H1 (cell line): ENCODE measurements around the gene TTC29. TPM values are rescaled to one million over a fixed set of nuclear protein-coding genes. Genes with fewer than 3 reads are reported as not detected.

Experiments used
- CTCF ChIA-PET: fragments of 300-600 bp; sonication (Branson Sonifier 250); formaldehyde crosslinking; loops from one replicate; lab custom pipeline; 2021; ENCODE audit not compliant: partially characterized antibody; lab: Charles Lee
- POLR2A ChIA-PET: fragments of 300-600 bp; sonication (Branson Sonifier 250); formaldehyde crosslinking; loops from one replicate; lab custom pipeline; 2021; ENCODE audit warnings: inconsistent platforms; ENCODE audit not compliant: partially characterized antibody; lab: Charles Lee
- DNase-seq, 2 experiments: peaks; one replicate each; pipeline versions ENCODE4 v3.0.0 to v3.0.0-alpha.2; 2010 to 2022; ENCODE audit warnings: low spot score in 2 of 2, low read depth in 1 of 2, mixed read lengths in 1 of 2
- FAIRE-seq: peaks from 2 replicates; lab custom pipeline; 2011; peaks lifted over from hg19 to GRCh38; lab: Jason Lieb, UNC
- H2AFZ ChIP-seq: 2 replicates; pipeline ENCODE4 v1.8.1; 2012; ENCODE audit warnings: low read length, inconsistent platforms
- H2AK5ac ChIP-seq: 2 replicates; pipeline ENCODE4 v1.6.1; 2013; ENCODE audit warnings: low read depth, low read length
- H2BK120ac ChIP-seq: replicated peaks from 2 replicates; pipeline ENCODE3; 2013; ENCODE audit warnings: low read depth, low read length, inconsistent platforms
- H2BK12ac ChIP-seq: 2 replicates; pipeline ENCODE4 v1.6.1; 2013; ENCODE audit warnings: low read depth, low read length
- H2BK15ac ChIP-seq: 2 replicates; pipeline ENCODE4 v1.6.1; 2013; ENCODE audit warnings: low read length
- H2BK20ac ChIP-seq: 2 replicates; pipeline ENCODE4 v1.6.1; 2013; ENCODE audit warnings: low read length
- H2BK5ac ChIP-seq: 2 replicates; pipeline ENCODE4 v1.6.1; 2013; ENCODE audit warnings: low read depth, low read length
- H3K14ac ChIP-seq: 2 replicates; pipeline ENCODE4 v1.6.1; 2013; ENCODE audit warnings: inconsistent platforms; ENCODE audit not compliant: insufficient read length
- H3K18ac ChIP-seq: 2 replicates; pipeline ENCODE4 v1.6.1; 2013; ENCODE audit warnings: low read length; ENCODE audit errors: extremely low read depth
- H3K23ac ChIP-seq: 2 replicates; pipeline ENCODE4 v1.6.1; 2013; ENCODE audit warnings: inconsistent platforms; ENCODE audit not compliant: insufficient read length
- H3K23me2 ChIP-seq: 2 replicates; pipeline ENCODE4 v1.6.1; 2013; ENCODE audit warnings: low read depth, low read length
- H3K27ac ChIP-seq: 2 replicates; pipeline ENCODE4 v1.6.1; 2011; ENCODE audit warnings: low read depth, low read length, inconsistent platforms
- H3K27me3 ChIP-seq, 4 experiments: replicated peaks in 1 of 4; 1 replicate in 1 of 4; 2 replicates in 3 of 4; pipeline versions ENCODE4 v1.6.1 to v1.8.1; 2011 to 2013; ENCODE audit warnings: low read length in 3 of 4, mild to moderate bottlenecking in 3 of 4, inconsistent platforms in 2 of 4, mixed read lengths in 2 of 4, moderate library complexity in 1 of 4; ENCODE audit not compliant: control insufficient read depth in 3 of 4, insufficient read depth in 3 of 4; ENCODE audit errors: extremely low read depth in 1 of 4
- H3K36me3 ChIP-seq, 4 experiments: 2 replicates each; pipeline versions ENCODE4 v1.6.1 to v1.8.1; 2011 to 2013; ENCODE audit warnings: mild to moderate bottlenecking in 4 of 4, low read length in 3 of 4, moderate library complexity in 2 of 4, control low read depth in 1 of 4, inconsistent platforms in 1 of 4; ENCODE audit not compliant: insufficient read depth in 4 of 4, control insufficient read depth in 2 of 4
- H3K4ac ChIP-seq: replicated peaks from 2 replicates; pipeline ENCODE3; 2013; ENCODE audit warnings: low read length, low read depth, mixed read lengths, inconsistent platforms; ENCODE audit not compliant: insufficient read length
- H3K4me1 ChIP-seq, 4 experiments: replicated peaks in 1 of 4; 1 replicate in 1 of 4; 2 replicates in 3 of 4; pipeline versions ENCODE4 v1.6.1 to v1.8.1; 2011 to 2013; ENCODE audit warnings: low read length in 3 of 4, inconsistent platforms in 2 of 4, mixed read lengths in 1 of 4; ENCODE audit not compliant: insufficient read depth in 4 of 4, control insufficient read depth in 3 of 4
- H3K4me2 ChIP-seq, 2 experiments: 2 replicates each; pipeline versions ENCODE4 v1.6.1 to v1.8.1; 2011 to 2013; ENCODE audit warnings: low read depth in 2 of 2, low read length in 2 of 2, control low read depth in 1 of 2, inconsistent platforms in 1 of 2, mild to moderate bottlenecking in 1 of 2; ENCODE audit not compliant: insufficient read depth in 1 of 2
- H3K4me3 ChIP-seq, 4 experiments: fragments of 200-600, 300-600 bp in 1 of 4; sonication (generic), shearing (Covaris generic), sonication (Bioruptor Twin) in 1 of 4; 2 replicates each; pipeline versions ENCODE4 v1.5.1 to v1.8.1; 2011 to 2016; ENCODE audit warnings: low read length in 4 of 4, low read depth in 3 of 4, control low read depth in 2 of 4, inconsistent platforms in 2 of 4, mild to moderate bottlenecking in 2 of 4, mixed read lengths in 1 of 4, moderate library complexity in 1 of 4; ENCODE audit not compliant: insufficient read depth in 2 of 4; ENCODE audit errors: extremely low read depth in 1 of 4
- H3K56ac ChIP-seq: replicated peaks from 2 replicates; pipeline ENCODE3; 2013; ENCODE audit warnings: low read depth, mild to moderate bottlenecking, mixed read lengths, low read length, inconsistent platforms; ENCODE audit not compliant: insufficient read length
- H3K79me1 ChIP-seq: 2 replicates; pipeline ENCODE4 v1.6.1; 2013; ENCODE audit warnings: low read depth, low read length, control low read depth
- H3K79me2 ChIP-seq, 2 experiments: 2 replicates each; pipeline versions ENCODE4 v1.6.1 to v1.8.1; 2012 to 2013; ENCODE audit warnings: low read length in 2 of 2, mild to moderate bottlenecking in 2 of 2, inconsistent platforms in 1 of 2; ENCODE audit not compliant: insufficient read depth in 2 of 2, control insufficient read depth in 1 of 2
- H3K9ac ChIP-seq, 4 experiments: replicated peaks in 1 of 4; 1 replicate in 1 of 4; 2 replicates in 3 of 4; pipeline versions ENCODE4 v1.6.1 to v1.8.1; 2011 to 2013; ENCODE audit warnings: low read depth in 3 of 4, low read length in 3 of 4, control low read depth in 2 of 4, mild to moderate bottlenecking in 2 of 4, moderate library complexity in 2 of 4, inconsistent platforms in 1 of 4; ENCODE audit errors: extremely low read depth in 1 of 4
- H3K9me3 ChIP-seq, 2 experiments: 2 replicates each; pipeline versions ENCODE4 v1.6.1 to v1.8.1; 2012 to 2013; ENCODE audit warnings: mild to moderate bottlenecking in 2 of 2, moderate library complexity in 2 of 2, control low read depth in 1 of 2, inconsistent platforms in 1 of 2, low read depth in 1 of 2, low read length in 1 of 2, mixed read lengths in 1 of 2; ENCODE audit not compliant: insufficient read depth in 2 of 2
- H4K20me1 ChIP-seq, 2 experiments: replicated peaks in 1 of 2; 2 replicates each; pipeline versions ENCODE3 to v1.8.1; 2011 to 2013; ENCODE audit warnings: inconsistent platforms in 2 of 2, low read length in 2 of 2, mild to moderate bottlenecking in 1 of 2; ENCODE audit not compliant: insufficient read depth in 2 of 2, control insufficient read depth in 1 of 2
- H4K5ac ChIP-seq: 2 replicates; pipeline ENCODE4 v1.6.1; 2013; ENCODE audit warnings: low read length, low read depth, mixed read lengths, inconsistent platforms; ENCODE audit not compliant: insufficient read length
- H4K8ac ChIP-seq: 2 replicates; pipeline ENCODE4 v1.8.0; 2013; ENCODE audit warnings: mild to moderate bottlenecking, moderate library complexity, low read length, inconsistent platforms; ENCODE audit not compliant: insufficient read depth; ENCODE audit errors: extremely low read depth
- H4K91ac ChIP-seq: replicated peaks from 2 replicates; pipeline ENCODE3; 2013; ENCODE audit warnings: low read length, mixed read lengths, inconsistent platforms; ENCODE audit not compliant: insufficient read length
- CEBPB ChIP-seq: IDR thresholded peaks from 2 replicates; pipeline ENCODE4 v1.6.1; 2012; ENCODE audit warnings: low read depth, low read length
- NANOG ChIP-seq: IDR thresholded peaks from 2 replicates; pipeline ENCODE4 v1.6.1; 2011; ENCODE audit warnings: low read length, low read depth, mild to moderate bottlenecking, inconsistent platforms; ENCODE audit not compliant: insufficient read depth, poor library complexity, severe bottlenecking
- POU5F1 ChIP-seq: IDR thresholded peaks from 2 replicates; pipeline ENCODE4 v1.6.1; 2011; ENCODE audit warnings: low read depth, mild to moderate bottlenecking, low read length, moderate library complexity
- USF2 ChIP-seq: IDR thresholded peaks from 2 replicates; pipeline ENCODE4 v1.6.1; 2011; ENCODE audit warnings: low read length, improper control_type of control experiment
- WGBS, 2 experiments: shearing (Covaris generic) in 1 of 2; methylation state at CpG; one replicate each; pipeline versions ENCODE4 v1.1.6 to v1.1.7; 2013 to 2015; ENCODE audit warnings: low lambda C conversion rate in 2 of 2, mixed read lengths in 2 of 2, inconsistent platforms in 1 of 2, low coverage in 1 of 2, missing lambda C conversion rate in 1 of 2; ENCODE audit not compliant: insufficient replicate concordance in 2 of 2, insufficient coverage in 1 of 2, insufficient read length in 1 of 2; ENCODE audit errors: extremely low coverage in 1 of 2, missing lambda C conversion rate in 1 of 2; 5-methylcytosine and 5-hydroxymethylcytosine counted together
- polyA plus RNA-seq, 7 experiments: library from polyadenylated mRNA; depleted of rRNA in 3 of 7; stranded (reverse) in 5 of 7; unstranded in 2 of 7; fragments of >200 nt in 5 of 7; fragments of 200-250 nt in 2 of 7; gene quantifications; 1 replicate in 5 of 7; 2 replicates in 1 of 7; 4 replicates in 1 of 7; pipeline versions ENCODE4 v1.2.1 to v1.2.3, GENCODE V29; 2011 to 2013; ENCODE audit warnings: missing spikeins in 2 of 7, mixed read lengths in 2 of 7
- total RNA-seq: library from RNA; stranded (reverse); fragmentation: NEBNext Ultra II Directional; extraction: Animal tissue kit (Norgen Biotek cat#: 25700); gene quantifications from 2 replicates; pipeline ENCODE4 v1.2.1, GENCODE V29; 2021

The TTC29 gene
- total and polyA plus RNA-seq, 2 of the 8 experiments (the other 6 are each of a cell fraction or from before 2014, with no cell fraction given), result 0.28 TPM; not detected in 1

DNA sequence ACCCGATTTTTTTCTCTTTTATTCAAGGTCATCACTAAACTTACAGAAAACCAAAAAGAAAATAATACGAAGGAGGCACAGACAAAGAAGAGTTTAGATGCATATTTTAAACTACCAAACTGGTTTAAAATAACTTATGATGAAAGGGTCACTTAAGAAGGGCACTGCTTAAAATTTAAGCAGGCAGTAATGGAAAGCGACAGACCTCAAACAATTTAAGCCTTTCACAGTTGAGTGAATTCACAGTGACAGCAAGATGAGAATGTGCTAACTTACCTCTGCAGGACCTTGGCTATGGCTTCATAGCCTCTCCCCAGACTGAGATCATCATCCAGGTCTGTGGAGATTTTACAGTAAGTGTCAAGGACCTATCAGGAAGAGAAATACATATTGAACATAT, 112.1 kb downstream of the TTC29 start:
- Histone ChIP-seq H3K4me1 (no peaks in the 10 kb centered on the region), H3K23ac (no peak overlapping the region)
- TF ChIP-seq POU5F1 (no peak), CEBPB (no peak), NANOG (no peak), USF2 (no peak)

More for the DNA sequence above, 112.1 kb downstream of the TTC29 start:
- no peaks in the 10 kb centered on the region for H3K27me3 ChIP-seq
- H4K8ac ChIP-seq, result no peak overlapping the region
- H2AFZ ChIP-seq, result no peak overlapping the region
- H3K79me2 ChIP-seq, result no peaks in the 10 kb centered on the region
- FAIRE-seq (no peak), DNase-seq (no peak)
- ChIA-PET POLR2A (no interaction called here), CTCF (no interaction called here)
- H3K79me1 ChIP-seq, result no peaks in the 10 kb centered on the region
- H2BK120ac ChIP-seq, result no peak overlapping the region
- H2BK12ac ChIP-seq, result no peak overlapping the region
- no peak overlapping the region for H3K27ac ChIP-seq
- H3K9ac ChIP-seq, result no peak overlapping the region
- no peak overlapping the region for H3K18ac ChIP-seq
- H2BK15ac ChIP-seq, result no peak overlapping the region
- H3K56ac ChIP-seq, result no peak overlapping the region
- no peak overlapping the region for H2BK20ac ChIP-seq
- no peak overlapping the region for H4K5ac ChIP-seq
- H2BK5ac ChIP-seq, result no peak overlapping the region
- H3K9me3 ChIP-seq, result no peaks in the 10 kb centered on the region
- H4K91ac ChIP-seq, result no peak overlapping the region
- no peaks in the 10 kb centered on the region for H3K23me2 ChIP-seq
- no peak overlapping the region for H2AK5ac ChIP-seq
- H3K14ac ChIP-seq, result no peak overlapping the region
- no peak overlapping the region for H3K4ac ChIP-seq
- WGBS, 2 experiments, result 75% methylated on average over 3 of the region's 3 CpGs; no CpG with 5 or more reads in 1 of the 2 experiments
- no peak overlapping the region for H3K4me2 ChIP-seq
- H3K36me3 ChIP-seq, result no peaks in the 10 kb centered on the region
- no peaks in the 10 kb centered on the region for H4K20me1 ChIP-seq
- no peak overlapping the region for H3K4me3 ChIP-seq
